Stimulated activated CD4-positive, alpha-beta T cell treated with anti-CD3 and anti-CD28 coated beads, Interleukin-1b, Interleukin-23, amount 100 ng/mL, for 1 hour (primary cell): ENCODE data around the gene BRF1.

Experiments
- DNase-seq, 2 donors: peaks; one replicate each; pipeline ENCODE4 v3.0.0-alpha.2; 2020; ENCODE audit warnings: low read depth in 2 of 2

BRF1 gene

GRCh38 chr14:105173901-105174894, 126.6 kb downstream of the BRF1 start:
- no peak for DNase-seq

- DNase-seq, result no peak
Observed at GRCh38 chr14:105173145-105173544, 127.7 kb downstream of the BRF1 start.

GRCh38 chr14:105172476-105172875, 128.3 kb downstream of the BRF1 start:
- DNase-seq, result no peak

- no peak for DNase-seq
Observed at GRCh38 chr14:105171004-105171673, 129.7 kb downstream of the BRF1 start.

- DNase-seq, result no peak
Observed at GRCh38 chr14:105169776-105170655, 130.8 kb downstream of the BRF1 start.

- no peak for DNase-seq
Observed at GRCh38 chr14:105168979-105169507, 131.8 kb downstream of the BRF1 start.

- no peak for DNase-seq
Observed at GRCh38 chr14:105168496-105168978, 132.3 kb downstream of the BRF1 start, which contains the start of gene JAG2. Gene JAG2, minus strand, starts transcription at chr14:105168776. Its CDS starts 356 bp downstream, at chr14:105168420.

GRCh38 chr14:105168093-105168420, 132.7 kb downstream of the BRF1 start:
- no peak for DNase-seq

GRCh38 chr14:105167303-105168092, 133.3 kb downstream of the BRF1 start:
- no peak for DNase-seq

- DNase-seq, result no peak
Observed at GRCh38 chr14:105166571-105167302, 134.1 kb downstream of the BRF1 start.

- DNase-seq, result no peak
Observed at GRCh38 chr14:105165761-105166485, 134.9 kb downstream of the BRF1 start.

- DNase-seq, result no peak
Observed at GRCh38 chr14:105165134-105165704, 135.6 kb downstream of the BRF1 start.

GRCh38 chr14:105163040-105163742, 137.6 kb downstream of the BRF1 start:
- no peak for DNase-seq

GRCh38 chr14:105162669-105162979, 138.2 kb downstream of the BRF1 start:
- DNase-seq, result no peak

- no peak for DNase-seq
Observed at GRCh38 chr14:105161964-105162668, 138.7 kb downstream of the BRF1 start.

GRCh38 chr14:105161309-105161708, 139.5 kb downstream of the BRF1 start:
- no peak for DNase-seq

GRCh38 chr14:105160776-105161175, 140.0 kb downstream of the BRF1 start:
- no peak for DNase-seq

GRCh38 chr14:105159344-105159743, 141.5 kb downstream of the BRF1 start:
- no peak for DNase-seq
